ENCODE measurements around the gene ARL13A. TPM values are rescaled to one million over a fixed set of nuclear protein-coding genes. Genes with fewer than 3 reads are reported as not detected.

Gene ARL13A
- not detected for total RNA-seq

GRCh38 chrX:100969408-100969807 lies at the start of gene ARL13A:
ARL13A (plus strand) TSS chrX:100969708; CDS start chrX:100973690, 3,982 bp downstream.
- no peaks in the 10 kb centered on the region for H3K27me3 Mint-ChIP-seq
- ChIA-PET POLR2A (no interaction called here), CTCF (no interaction called here)
- no peaks in the 10 kb centered on the region for H3K4me1 Mint-ChIP-seq (ENCODE audit: low read depth)
- H3K36me3 Mint-ChIP-seq: peaks cover 4% of the 10 kb centered on the region
- no peaks in the 10 kb centered on the region for H3K9me3 Mint-ChIP-seq
- no peak for DNase-seq
- no peak within 1 kb of the TSS for H3K4me3 Mint-ChIP-seq
- intact Hi-C loops (cut with micrococcal nuclease): no loop called here
- H3K27ac Mint-ChIP-seq: no peak within 1 kb of the TSS

GRCh38 chrX:100924375-100924774 lies 45.1 kb upstream of the ARL13A start:
- POLR2A ChIA-PET: no interaction called here
- no peak for DNase-seq

GRCh38 chrX:100926453-100926852 lies 43.1 kb upstream of the ARL13A start:
- intact Hi-C loops (cut with micrococcal nuclease): no loop called here
- Mint-ChIP-seq H3K4me1 (ENCODE audit: low read depth) (peaks cover 11% of the 10 kb centered on the region), H3K27me3 (no peaks in the 10 kb centered on the region), H3K36me3 (no peaks in the 10 kb centered on the region), H3K27ac (no peak overlapping the region), H3K9me3 (peaks cover 3% of the 10 kb centered on the region), H3K4me3 (no peak overlapping the region)
- POLR2A ChIA-PET: no interaction called here
- CTCF ChIA-PET: no interaction called here
- no peak for DNase-seq

More at GRCh38 chrX:100924375-100924774, 45.1 kb upstream of the ARL13A start:
- CTCF ChIA-PET: no interaction called here
- no peaks in the 10 kb centered on the region for H3K36me3 Mint-ChIP-seq
- H3K4me3 Mint-ChIP-seq: no peak overlapping the region
- H3K4me1 Mint-ChIP-seq (ENCODE audit: low read depth): peaks cover under 1% of the 10 kb centered on the region
- no peaks in the 10 kb centered on the region for H3K9me3 Mint-ChIP-seq
- H3K27me3 Mint-ChIP-seq: no peaks in the 10 kb centered on the region
- intact Hi-C loops (cut with micrococcal nuclease): no loop called here
- no peak overlapping the region for H3K27ac Mint-ChIP-seq

GRCh38 chrX:100928660-100929613 lies 40.6 kb upstream of the ARL13A start, which contains the start of gene XKRX:
XKRX (minus strand) TSS chrX:100928917; CDS start chrX:100928304, 613 bp downstream.
- POLR2A ChIA-PET: interaction anchor here (0.7 kb wide), 1 partner anchor 169 kb away, joined by 3 read pairs; the partner anchor contains the start of gene CENPI

GRCh38 chrX:100931218-100931924 lies 38.1 kb upstream of the ARL13A start:
- intact Hi-C loops (cut with micrococcal nuclease): loop anchor here (1.0 to 5.0 kb wide), 3 partner anchors 10 to 166 kb away; partner anchors contain the start of gene CENPI
- Mint-ChIP-seq H3K27me3 (no peaks in the 10 kb centered on the region), H3K4me1 (ENCODE audit: low read depth) (peaks cover 21% of the 10 kb centered on the region), H3K27ac (peak overlapping the region; percentile 73), H3K4me3 (no peak overlapping the region), H3K9me3 (peaks cover 5% of the 10 kb centered on the region), H3K36me3 (no peaks in the 10 kb centered on the region)
- POLR2A ChIA-PET: interaction anchor here (1.0 kb wide), 1 partner anchor 9 kb away, joined by 3 read pairs; no protein-coding TSS in a partner anchor
- peak; percentile 43 for DNase-seq
- CTCF ChIA-PET: no interaction called here

More at GRCh38 chrX:100928660-100929613, 40.6 kb upstream of the ARL13A start, which contains the start of gene XKRX:
- no peak within 1 kb of the TSS for H3K27ac Mint-ChIP-seq
- H3K4me3 Mint-ChIP-seq: peak within 1 kb of the TSS; percentile 75
- peak; percentile 67 for DNase-seq
- H3K27me3 Mint-ChIP-seq: no peaks in the 10 kb centered on the region
- H3K9me3 Mint-ChIP-seq: peaks cover 5% of the 10 kb centered on the region
- CTCF ChIA-PET: no interaction called here
- peaks cover 21% of the 10 kb centered on the region for H3K4me1 Mint-ChIP-seq (ENCODE audit: low read depth)
- intact Hi-C loops (cut with micrococcal nuclease): no loop called here
- no peaks in the 10 kb centered on the region for H3K36me3 Mint-ChIP-seq

- H3K4me3 Mint-ChIP-seq: no peak overlapping the region
- no peak for DNase-seq
- peaks cover 5% of the 10 kb centered on the region for H3K9me3 Mint-ChIP-seq
- CTCF ChIA-PET: no interaction called here
- H3K36me3 Mint-ChIP-seq: no peaks in the 10 kb centered on the region
- intact Hi-C loops (cut with micrococcal nuclease): loop anchor here (1.0 to 5.0 kb wide), 3 partner anchors 11 to 165 kb away; partner anchors contain the start of gene CENPI
- peak overlapping the region; percentile 46 for H3K27ac Mint-ChIP-seq
- POLR2A ChIA-PET: interaction anchor here (1.0 kb wide), 1 partner anchor 9 kb away, joined by 3 read pairs; no protein-coding TSS in a partner anchor
- H3K27me3 Mint-ChIP-seq: no peaks in the 10 kb centered on the region
- peaks cover 21% of the 10 kb centered on the region for H3K4me1 Mint-ChIP-seq (ENCODE audit: low read depth)
Observed at GRCh38 chrX:100931925-100932285, 37.6 kb upstream of the ARL13A start.

GRCh38 chrX:100935767-100936166 lies 33.7 kb upstream of the ARL13A start:
- DNase-seq: no peak
- CTCF ChIA-PET: no interaction called here
- peaks cover 5% of the 10 kb centered on the region for H3K9me3 Mint-ChIP-seq
- peaks cover 19% of the 10 kb centered on the region for H3K4me1 Mint-ChIP-seq (ENCODE audit: low read depth)
- intact Hi-C loops (cut with micrococcal nuclease): no loop called here
- H3K27me3 Mint-ChIP-seq: no peaks in the 10 kb centered on the region
- H3K36me3 Mint-ChIP-seq: no peaks in the 10 kb centered on the region
- POLR2A ChIA-PET: no interaction called here
- no peak overlapping the region for H3K4me3 Mint-ChIP-seq
- no peak overlapping the region for H3K27ac Mint-ChIP-seq

GRCh38 chrX:100939333-100939732 lies 30.2 kb upstream of the ARL13A start:
- POLR2A ChIA-PET: no interaction called here
- peak; percentile 9 for DNase-seq
- no peaks in the 10 kb centered on the region for H3K9me3 Mint-ChIP-seq
- H3K27ac Mint-ChIP-seq: no peak overlapping the region
- intact Hi-C loops (cut with micrococcal nuclease): no loop called here
- H3K4me3 Mint-ChIP-seq: no peak overlapping the region
- peaks cover 4% of the 10 kb centered on the region for H3K4me1 Mint-ChIP-seq (ENCODE audit: low read depth)
- no peaks in the 10 kb centered on the region for H3K36me3 Mint-ChIP-seq
- CTCF ChIA-PET: no interaction called here
- H3K27me3 Mint-ChIP-seq: no peaks in the 10 kb centered on the region

- H3K4me1 Mint-ChIP-seq (ENCODE audit: low read depth): peaks cover under 1% of the 10 kb centered on the region
- H3K27me3 Mint-ChIP-seq: no peaks in the 10 kb centered on the region
- H3K4me3 Mint-ChIP-seq: no peak overlapping the region
- POLR2A ChIA-PET: no interaction called here
- H3K27ac Mint-ChIP-seq: no peak overlapping the region
- no peaks in the 10 kb centered on the region for H3K9me3 Mint-ChIP-seq
- no peaks in the 10 kb centered on the region for H3K36me3 Mint-ChIP-seq
- intact Hi-C loops (cut with micrococcal nuclease): no loop called here
- CTCF ChIA-PET: no interaction called here
- no peak for DNase-seq
Observed at GRCh38 chrX:100944601-100945000, 24.9 kb upstream of the ARL13A start.

GRCh38 chrX:100946299-100946927 lies 23.1 kb upstream of the ARL13A start:
- ChIA-PET CTCF (no interaction called here), POLR2A (no interaction called here)
- H3K4me1 Mint-ChIP-seq (ENCODE audit: low read depth): no peaks in the 10 kb centered on the region
- no peak for DNase-seq
- no peak overlapping the region for H3K27ac Mint-ChIP-seq
- intact Hi-C loops (cut with micrococcal nuclease): no loop called here
- H3K27me3 Mint-ChIP-seq: no peaks in the 10 kb centered on the region
- H3K4me3 Mint-ChIP-seq: no peak overlapping the region
- no peaks in the 10 kb centered on the region for H3K9me3 Mint-ChIP-seq
- no peaks in the 10 kb centered on the region for H3K36me3 Mint-ChIP-seq

GRCh38 chrX:100948557-100948956 lies 21.0 kb upstream of the ARL13A start:
- no peak for DNase-seq
- Mint-ChIP-seq H3K27ac (no peak overlapping the region), H3K27me3 (no peaks in the 10 kb centered on the region), H3K4me1 (ENCODE audit: low read depth) (no peaks in the 10 kb centered on the region), H3K36me3 (no peaks in the 10 kb centered on the region), H3K9me3 (no peaks in the 10 kb centered on the region), H3K4me3 (no peak overlapping the region)
- intact Hi-C loops (cut with micrococcal nuclease): no loop called here
- ChIA-PET POLR2A (no interaction called here), CTCF (no interaction called here)

- no peak overlapping the region for H3K4me3 Mint-ChIP-seq
- no peaks in the 10 kb centered on the region for H3K9me3 Mint-ChIP-seq
- no peak overlapping the region for H3K27ac Mint-ChIP-seq
- H3K4me1 Mint-ChIP-seq (ENCODE audit: low read depth): no peaks in the 10 kb centered on the region
- no peak for DNase-seq
- ChIA-PET POLR2A (no interaction called here), CTCF (no interaction called here)
- intact Hi-C loops (cut with micrococcal nuclease): no loop called here
- no peaks in the 10 kb centered on the region for H3K27me3 Mint-ChIP-seq
- no peaks in the 10 kb centered on the region for H3K36me3 Mint-ChIP-seq
Observed at GRCh38 chrX:100962811-100963210, 6.7 kb upstream of the ARL13A start.
